T-cell (primary cell): ENCODE measurements around the gene IDI2. TPM values are rescaled to one million over a fixed set of nuclear protein-coding genes. Genes with fewer than 3 reads are reported as not detected.

ENCODE experiments used
- ATAC-seq, 4 experiments: fragments of 200-7000 bp in 3 of 4; fragments of 150-1000 bp in 1 of 4; cut with Tn5 transposase; replicated peaks in 1 of 4; 1 replicate in 3 of 4; 2 replicates in 1 of 4; pipeline ENCODE4 v1.10.0; 2021; ENCODE audit warnings: moderate library complexity in 3 of 4, mild to moderate bottlenecking in 2 of 4, moderate number of reproducible peaks in 1 of 4
- CTCF ChIA-PET, 2 donors: fragments of 300-600 bp; sonication (Branson Sonifier 250); formaldehyde crosslinking; loops; one replicate each; lab custom pipeline; 2022; ENCODE audit warnings: antibody characterized with exemption in 2 of 2; lab: Charles Lee
- POLR2A ChIA-PET, 2 donors: fragments of 300-600 bp; sonication (Branson Sonifier 250); formaldehyde crosslinking; loops; one replicate each; lab custom pipeline; 2022; ENCODE audit warnings: antibody characterized with exemption in 2 of 2; lab: Charles Lee
- DNase-seq, 35 experiments: peaks; one replicate each; pipeline versions ENCODE4 v3.0.0 to v3.0.0-alpha.2; 2013 to 2023
- H3K27ac ChIP-seq: one replicate; pipeline ENCODE4 v1.5.1; 2013; ENCODE audit warnings: low read length
- H3K27me3 ChIP-seq, 2 experiments: replicated peaks in 1 of 2; 1 replicate in 1 of 2; 2 replicates in 1 of 2; pipeline versions ENCODE4 v1.6.1 to v1.7.0; 2013; ENCODE audit warnings: low read length in 1 of 2, mixed read lengths in 1 of 2; ENCODE audit not compliant: control insufficient read depth in 2 of 2, insufficient read depth in 2 of 2; ENCODE audit errors: extremely low read depth in 1 of 2
- H3K36me3 ChIP-seq, 2 donors: 1 replicate in 1 of 2; 2 replicates in 1 of 2; pipeline versions ENCODE4 v1.6.1 to v1.7.0; 2013; ENCODE audit warnings: low read length in 1 of 2; ENCODE audit not compliant: control insufficient read depth in 2 of 2, insufficient read depth in 1 of 2; ENCODE audit errors: extremely low read depth in 1 of 2
- H3K4me1 ChIP-seq, 2 experiments: 1 replicate in 1 of 2; 2 replicates in 1 of 2; pipeline versions ENCODE4 v1.6.1 to v1.7.0; 2013; ENCODE audit warnings: low read length in 2 of 2, mixed read lengths in 1 of 2; ENCODE audit not compliant: insufficient read depth in 2 of 2, control insufficient read depth in 1 of 2; ENCODE audit errors: extremely low read depth in 1 of 2
- H3K4me3 ChIP-seq, 2 donors: 1 replicate in 1 of 2; 2 replicates in 1 of 2; pipeline versions ENCODE4 v1.5.1 to v1.7.0; 2013; ENCODE audit warnings: mild to moderate bottlenecking in 2 of 2, low read length in 1 of 2, moderate library complexity in 1 of 2; ENCODE audit not compliant: control insufficient read depth in 1 of 2; ENCODE audit errors: extremely low read depth in 1 of 2
- H3K9me3 ChIP-seq: 2 replicates; pipeline ENCODE4 v1.7.0; 2013
- H3K27ac Mint-ChIP-seq, 2 donors: one replicate each; pipeline ENCODE4 v1.8.0; 2020 to 2021; ENCODE audit warnings: mild to moderate bottlenecking in 2 of 2, mixed read lengths in 2 of 2
- H3K27me3 Mint-ChIP-seq, 2 donors: one replicate each; pipeline ENCODE4 v1.8.0; 2021 to 2022; ENCODE audit warnings: mixed read lengths in 2 of 2
- H3K36me3 Mint-ChIP-seq: one replicate; pipeline ENCODE4 v1.8.0; 2021; ENCODE audit warnings: mixed read lengths
- H3K4me1 Mint-ChIP-seq, 3 donors: one replicate each; pipeline ENCODE4 v1.8.0; 2020 to 2022; ENCODE audit warnings: mixed read lengths in 3 of 3, mild to moderate bottlenecking in 1 of 3
- H3K4me3 Mint-ChIP-seq, 3 donors: one replicate each; pipeline ENCODE4 v1.8.0; 2020 to 2022; ENCODE audit warnings: mild to moderate bottlenecking in 3 of 3, mixed read lengths in 3 of 3, moderate library complexity in 3 of 3
- H3K9me3 Mint-ChIP-seq, 3 donors: one replicate each; pipeline ENCODE4 v1.8.0; 2020 to 2022; ENCODE audit warnings: mixed read lengths in 3 of 3
- WGBS: methylation state at CpG from one replicate; pipeline ENCODE4 v1.1.5; 2013; ENCODE audit warnings: missing lambda C conversion rate; ENCODE audit not compliant: insufficient coverage; 5-methylcytosine and 5-hydroxymethylcytosine counted together
- total RNA-seq, 35 experiments: library from RNA in 6 of 35; stranded (reverse) in 6 of 35; fragments of 120-200 nt in 1 of 35; gene quantifications; one replicate each; pipeline versions ENCODE4 v1.2.1 to v1.2.4 and lab custom pipeline; 2013 to 2026

The IDI2 gene
- total RNA-seq, 5 donors from 2014 or later (not counting 1 experiment from before 2014, with no cell fraction given): not detected

GRCh38 chr10:987870-988666 lies 37.6 kb downstream of the IDI2 start, which contains the start of gene GTPBP4:
Gene GTPBP4, plus strand, starts transcription at chr10:988434. Its CDS starts 46 bp downstream, at chr10:988480.
- WGBS: under 1% methylated on average over 74 of the region's 74 CpGs
- Mint-ChIP-seq H3K4me1 (peaks cover 42 to 46% (median 42%) of the 10 kb centered on the region in 3 donors), H3K9me3 (no peaks in the 10 kb centered on the region), H3K27me3 (no peaks in the 10 kb centered on the region), H3K36me3 (peaks cover 10% of the 10 kb centered on the region), H3K27ac (peak within 1 kb of the TSS; percentile 89 to 92), H3K4me3 (peak within 1 kb of the TSS; percentile 91 to 97 (median 97))
- POLR2A ChIA-PET: interaction anchor here in 1 of 2 donors (0.6 to 1.0 kb wide), 4 partner anchors 38 to 68 kb away, joined by 3 to 6 read pairs (median 3); partner anchors contain the start of gene IDI1
- ATAC-seq (peak; percentile 98 to 99 (median 99)), DNase-seq (peak; percentile 84 to 99 (median 97))
- Histone ChIP-seq H3K4me3 (peak within 1 kb of the TSS; percentile 97 to 99), H3K9me3 (no peaks in the 10 kb centered on the region), H3K36me3 (peaks cover 0 to 8% of the 10 kb centered on the region in 2 donors), H3K27ac (peak within 1 kb of the TSS; percentile 89), H3K4me1 (peaks cover 6 to 23% of the 10 kb centered on the region in 2 experiments), H3K27me3 (no peaks in the 10 kb centered on the region)
- CTCF ChIA-PET: interaction anchor here in 1 of 2 donors (0.8 to 1.0 kb wide), 3 partner anchors 56 to 82 kb away, joined by 3 to 5 read pairs (median 3); partner anchors contain the start of gene LARP4B

GRCh38 chr10:987620-987869 lies 38.1 kb downstream of the IDI2 start:
- peaks cover 39 to 44% (median 42%) of the 10 kb centered on the region in 3 donors for H3K4me1 Mint-ChIP-seq
- Histone ChIP-seq H3K27me3 (no peaks in the 10 kb centered on the region), H3K36me3 (peaks cover 0 to 3% of the 10 kb centered on the region in 2 donors), H3K9me3 (no peaks in the 10 kb centered on the region), H3K27ac (peak overlapping the region; percentile 89), H3K4me1 (peaks cover 6 to 23% of the 10 kb centered on the region in 2 experiments), H3K4me3 (peak overlapping the region; percentile 97 to 99)
- H3K27ac Mint-ChIP-seq: peak overlapping the region in 1 of 2 donors; percentile 89
- ATAC-seq (peak; percentile 1 to 4 (median 2)), DNase-seq (peak in 1 of 35 experiments; percentile 14)
- ChIA-PET POLR2A (no interaction called here), CTCF (no interaction called here)
- peak overlapping the region; percentile 91 to 97 (median 97) for H3K4me3 Mint-ChIP-seq
- H3K36me3 Mint-ChIP-seq: peaks cover 5% of the 10 kb centered on the region
- H3K9me3 Mint-ChIP-seq: no peaks in the 10 kb centered on the region
- no peaks in the 10 kb centered on the region for H3K27me3 Mint-ChIP-seq
- 15% methylated on average over 6 of the region's 7 CpGs for WGBS

- DNase-seq (peak in 1 of 35 experiments; percentile 7), ATAC-seq (no peak)
- H3K4me3 ChIP-seq: peak overlapping the region; percentile 97 to 99
- no peaks in the 10 kb centered on the region for H3K9me3 ChIP-seq
- Mint-ChIP-seq H3K27me3 (no peaks in the 10 kb centered on the region), H3K36me3 (peaks cover 3% of the 10 kb centered on the region), H3K4me1 (peaks cover 39 to 42% (median 42%) of the 10 kb centered on the region in 3 donors), H3K4me3 (peak overlapping the region; percentile 91 to 97 (median 97)), H3K9me3 (no peaks in the 10 kb centered on the region), H3K27ac (peak overlapping the region; percentile 27 to 89)
- POLR2A ChIA-PET: no interaction called here
- no peaks in the 10 kb centered on the region for H3K36me3 ChIP-seq
- H3K27ac ChIP-seq: peak overlapping the region; percentile 89
- H3K4me1 ChIP-seq: peaks cover 6 to 23% of the 10 kb centered on the region in 2 experiments
- 87% methylated on average over 6 of the region's 14 CpGs for WGBS
- CTCF ChIA-PET: interaction anchor here in 1 of 2 donors (0.9 kb wide), 1 partner anchor 66 kb away, joined by 3 read pairs; no protein-coding TSS in a partner anchor
- no peaks in the 10 kb centered on the region for H3K27me3 ChIP-seq
Observed at GRCh38 chr10:986881-987619, 38.6 kb downstream of the IDI2 start.

GRCh38 chr10:986137-986825 lies 39.4 kb downstream of the IDI2 start:
- ChIA-PET CTCF (interaction anchor here in 1 of 2 donors (0.9 kb wide), 1 partner anchor 67 kb away, joined by 3 read pairs; no protein-coding TSS in a partner anchor), POLR2A (no interaction called here)
- no peak overlapping the region for H3K27ac Mint-ChIP-seq
- Histone ChIP-seq H3K4me1 (peaks cover 6 to 23% of the 10 kb centered on the region in 2 experiments), H3K27me3 (no peaks in the 10 kb centered on the region), H3K4me3 (no peak overlapping the region), H3K36me3 (no peaks in the 10 kb centered on the region), H3K9me3 (no peaks in the 10 kb centered on the region), H3K27ac (no peak overlapping the region)
- WGBS: 92% methylated on average over 6 of the region's 7 CpGs
- ATAC-seq (no peak), DNase-seq (no peak)
- H3K4me3 Mint-ChIP-seq: peak overlapping the region; percentile 91 to 97 (median 97)
- no peaks in the 10 kb centered on the region for H3K27me3 Mint-ChIP-seq
- peaks cover 38 to 40% (median 40%) of the 10 kb centered on the region in 3 donors for H3K4me1 Mint-ChIP-seq
- H3K9me3 Mint-ChIP-seq: peaks cover 0 to under 1% (median under 1%) of the 10 kb centered on the region in 3 donors
- peaks cover 3% of the 10 kb centered on the region for H3K36me3 Mint-ChIP-seq

GRCh38 chr10:985361-985760 lies 40.3 kb downstream of the IDI2 start:
- H3K4me3 Mint-ChIP-seq: no peak overlapping the region
- no peaks in the 10 kb centered on the region for H3K27me3 ChIP-seq
- peaks cover 6 to 23% of the 10 kb centered on the region in 2 experiments for H3K4me1 ChIP-seq
- peaks cover 10% of the 10 kb centered on the region for H3K36me3 Mint-ChIP-seq
- ATAC-seq (no peak), DNase-seq (no peak)
- no peaks in the 10 kb centered on the region for H3K36me3 ChIP-seq
- peaks cover 29 to 32% (median 31%) of the 10 kb centered on the region in 3 donors for H3K4me1 Mint-ChIP-seq
- H3K27me3 Mint-ChIP-seq: no peaks in the 10 kb centered on the region
- ChIA-PET CTCF (no interaction called here), POLR2A (no interaction called here)
- peaks cover 3% of the 10 kb centered on the region for H3K9me3 ChIP-seq
- H3K27ac ChIP-seq: no peak overlapping the region
- 100% methylated on average over 2 of the region's 2 CpGs for WGBS
- peaks cover 5 to 8% (median 6%) of the 10 kb centered on the region in 3 donors for H3K9me3 Mint-ChIP-seq
- no peak overlapping the region for H3K27ac Mint-ChIP-seq
- no peak overlapping the region for H3K4me3 ChIP-seq
